ENCODE results near the gene FAM72D.
"Not testable (repeated sequence)": the region's sequence is repeated elsewhere in the genome, so short reads cannot be mapped to it uniquely, and the experiment has no call there.

FAM72D gene

GRCh38 chr1:145155873-145156272 is 60.1 kb downstream of the FAM72D start:
- not testable (repeated sequence) for DNase-seq

- DNase-seq = peak in 1 of 2 experiments; percentile 40
Observed at GRCh38 chr1:145156891-145157610, 61.3 kb downstream of the FAM72D start.

GRCh38 chr1:145157715-145158114 is 61.9 kb downstream of the FAM72D start:
- not testable (repeated sequence) for DNase-seq

GRCh38 chr1:145161046-145161752 is 65.4 kb downstream of the FAM72D start:
- not testable (repeated sequence) for DNase-seq

All from SHP77 (cell line).